Measurements from ENCODE around the gene LHX4.

Gene LHX4

GRCh38 chr1:180271272-180272255 is 41.5 kb downstream of the LHX4 start:
- no peak for DNase-seq (ENCODE audit: low read depth, low spot score)

DNA sequence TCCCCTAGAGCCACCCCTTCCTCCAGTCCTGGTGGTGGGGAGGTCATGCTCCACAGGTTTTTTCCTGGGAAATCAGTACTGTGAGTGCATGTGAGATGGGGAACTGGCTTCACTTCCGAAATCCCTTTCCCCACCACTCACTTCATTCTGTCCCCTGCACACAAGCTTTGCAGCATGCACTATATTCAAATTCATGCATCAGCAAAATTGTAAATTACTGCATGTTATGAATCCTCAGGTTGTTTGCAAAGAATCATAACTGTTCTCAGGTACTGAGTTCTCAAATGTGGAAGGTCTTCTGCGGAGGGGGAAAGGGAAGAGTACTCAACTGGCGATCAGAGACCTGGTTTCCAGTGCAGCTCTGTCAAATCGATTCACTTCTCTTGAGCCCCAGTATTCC is 42.3 kb downstream of the LHX4 start:
- DNase-seq (ENCODE audit: low read depth, low spot score) = no peak

GRCh38 chr1:180273066-180273465 is 43.0 kb downstream of the LHX4 start:
- no peak for DNase-seq (ENCODE audit: low read depth, low spot score)

GRCh38 chr1:180274221-180274620 is 44.2 kb downstream of the LHX4 start:
- DNase-seq (ENCODE audit: low read depth, low spot score) = no peak

GRCh38 chr1:180275726-180276125 is 45.7 kb downstream of the LHX4 start:
- no peak for DNase-seq (ENCODE audit: low read depth, low spot score)

DNA sequence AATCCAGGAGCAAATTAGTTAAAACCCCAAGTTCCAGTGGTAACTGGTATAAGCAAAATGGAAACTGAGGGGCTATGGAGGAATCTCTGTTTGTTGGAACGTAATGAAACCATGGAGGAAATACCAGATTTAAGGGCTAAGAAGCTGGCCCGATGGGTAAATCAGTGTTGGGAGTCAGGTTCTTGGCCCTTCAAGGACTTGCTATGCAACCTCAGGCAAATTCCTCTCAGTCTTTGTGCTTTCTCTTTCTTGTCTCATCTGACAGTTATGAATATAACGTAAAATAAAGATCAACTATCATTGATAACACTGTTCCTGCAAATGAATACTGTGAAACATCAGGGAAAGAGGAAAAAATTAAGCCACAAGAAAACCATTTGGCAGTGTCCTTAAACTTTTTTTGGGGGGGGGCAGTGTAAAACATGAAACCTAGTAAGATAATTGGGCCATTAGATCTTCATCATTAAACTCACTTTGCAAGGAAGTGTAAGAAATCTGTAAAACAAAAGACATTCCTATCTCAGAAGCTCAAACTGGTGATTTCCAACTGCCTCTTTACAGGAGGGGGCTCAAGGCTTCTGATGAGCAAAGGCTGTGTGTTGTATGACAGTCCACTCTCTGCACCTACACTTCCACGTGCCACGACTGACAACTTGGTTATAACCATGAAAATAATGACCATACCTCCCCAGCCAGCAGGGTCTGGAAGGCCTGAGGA is 47.6 kb downstream of the LHX4 start:
- DNase-seq (ENCODE audit: low read depth, low spot score) = no peak

- DNase-seq (ENCODE audit: low read depth, low spot score) = no peak
Measured at GRCh38 chr1:180278194-180278515, 48.1 kb downstream of the LHX4 start.

DNA sequence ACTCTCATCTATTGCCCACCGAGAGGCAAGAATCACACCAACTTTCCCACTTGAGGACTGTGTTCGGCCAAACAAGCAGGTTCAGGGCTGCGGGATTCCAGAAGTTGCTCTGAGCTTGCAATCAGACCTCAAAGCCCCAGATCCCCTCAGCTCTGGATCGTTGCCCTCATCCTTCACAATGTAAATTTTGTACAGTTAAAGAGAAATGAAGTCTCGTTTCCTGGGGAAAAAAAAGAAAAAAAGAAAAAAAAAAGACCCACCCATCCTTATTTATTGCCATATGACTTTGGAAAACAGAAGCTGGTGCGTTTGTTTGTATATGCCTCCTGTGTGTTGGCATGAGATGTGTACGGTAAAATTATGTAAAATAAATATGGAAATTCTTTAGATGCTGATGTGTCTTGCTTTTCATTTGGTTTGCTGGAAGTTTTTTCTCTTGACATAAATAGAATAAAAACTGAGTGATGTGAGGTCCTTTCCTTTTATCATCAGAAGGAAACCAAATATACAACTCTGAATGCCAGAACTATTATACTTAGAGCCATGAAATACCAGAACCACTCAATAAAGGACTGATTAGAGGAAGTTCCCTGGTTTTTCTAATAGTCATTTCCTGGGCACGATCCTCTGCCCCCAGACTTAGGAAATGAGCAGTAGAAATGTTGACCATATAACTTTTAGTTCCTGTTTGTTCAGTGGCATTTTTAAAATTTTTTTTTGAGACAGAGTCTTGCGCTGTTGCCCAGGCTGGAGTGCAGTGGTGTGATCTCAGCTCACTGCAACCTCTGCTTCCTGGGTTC is 48.7 kb downstream of the LHX4 start:
- DNase-seq (ENCODE audit: low read depth, low spot score) = no peak

GRCh38 chr1:180279651-180280050 is 49.6 kb downstream of the LHX4 start:
- DNase-seq (ENCODE audit: low read depth, low spot score) = no peak

GRCh38 chr1:180280617-180281016 is 50.6 kb downstream of the LHX4 start:
- no peak for DNase-seq (ENCODE audit: low read depth, low spot score)

- no peak for DNase-seq (ENCODE audit: low read depth, low spot score)
Measured at GRCh38 chr1:180281490-180281889, 51.4 kb downstream of the LHX4 start.

DNA sequence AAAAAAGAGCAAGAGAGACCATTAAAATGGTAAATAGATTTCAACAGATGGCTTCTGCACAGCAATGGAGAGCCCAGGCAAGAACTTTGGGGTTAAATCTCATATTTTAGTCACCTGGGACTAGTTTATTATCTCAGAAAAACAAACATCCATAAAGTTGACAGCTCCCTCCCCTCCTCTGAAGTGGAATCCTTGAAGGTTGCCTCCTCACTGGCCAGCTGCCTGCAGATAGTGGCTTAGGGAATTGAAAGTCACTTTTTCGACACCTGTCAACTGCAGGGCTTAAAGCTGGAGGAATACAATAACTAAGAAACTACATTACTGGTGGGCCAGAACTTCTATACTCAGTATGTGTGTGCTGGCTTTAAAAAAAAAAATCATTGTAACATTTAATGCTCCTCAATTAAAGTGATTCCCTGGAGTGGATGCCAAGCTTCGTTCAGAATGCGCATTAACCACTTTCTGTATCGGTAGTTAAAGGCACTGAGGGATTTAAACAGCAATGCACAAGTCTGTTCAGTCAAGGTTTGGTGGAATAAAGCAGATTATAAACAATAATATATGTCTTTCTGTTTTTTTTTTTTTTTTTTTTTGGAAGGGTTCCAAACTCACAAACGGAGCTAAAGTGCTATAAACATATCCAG is 52.5 kb downstream of the LHX4 start:
- DNase-seq (ENCODE audit: low read depth, low spot score) = no peak

GRCh38 chr1:180283098-180283497 is 53.0 kb downstream of the LHX4 start:
- DNase-seq (ENCODE audit: low read depth, low spot score) = no peak

DNA sequence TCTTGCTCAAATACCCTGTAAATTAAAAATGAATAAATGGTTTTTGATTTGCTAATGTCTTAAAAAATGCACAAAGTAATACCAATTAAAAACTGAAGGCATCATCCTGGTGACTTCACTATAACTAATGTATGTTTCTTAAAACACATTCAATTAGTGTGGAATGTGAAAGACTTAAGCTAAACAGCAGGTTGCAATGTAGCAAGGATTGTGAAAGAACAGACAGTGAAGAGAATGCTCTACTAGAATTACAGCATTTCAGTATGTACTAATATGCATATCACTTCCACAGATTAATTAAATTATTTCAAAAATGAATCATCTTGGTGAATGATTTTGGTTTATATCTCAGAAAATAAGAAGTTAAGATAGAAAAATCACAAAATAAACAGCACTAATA is 56.4 kb downstream of the LHX4 start:
- no peak for DNase-seq (ENCODE audit: low read depth, low spot score)

- no peak for DNase-seq (ENCODE audit: low read depth, low spot score)
Measured at GRCh38 chr1:180287988-180288705, 58.1 kb downstream of the LHX4 start.

GRCh38 chr1:180288940-180289339 is 58.9 kb downstream of the LHX4 start:
- no peak for DNase-seq (ENCODE audit: low read depth, low spot score)

DNA sequence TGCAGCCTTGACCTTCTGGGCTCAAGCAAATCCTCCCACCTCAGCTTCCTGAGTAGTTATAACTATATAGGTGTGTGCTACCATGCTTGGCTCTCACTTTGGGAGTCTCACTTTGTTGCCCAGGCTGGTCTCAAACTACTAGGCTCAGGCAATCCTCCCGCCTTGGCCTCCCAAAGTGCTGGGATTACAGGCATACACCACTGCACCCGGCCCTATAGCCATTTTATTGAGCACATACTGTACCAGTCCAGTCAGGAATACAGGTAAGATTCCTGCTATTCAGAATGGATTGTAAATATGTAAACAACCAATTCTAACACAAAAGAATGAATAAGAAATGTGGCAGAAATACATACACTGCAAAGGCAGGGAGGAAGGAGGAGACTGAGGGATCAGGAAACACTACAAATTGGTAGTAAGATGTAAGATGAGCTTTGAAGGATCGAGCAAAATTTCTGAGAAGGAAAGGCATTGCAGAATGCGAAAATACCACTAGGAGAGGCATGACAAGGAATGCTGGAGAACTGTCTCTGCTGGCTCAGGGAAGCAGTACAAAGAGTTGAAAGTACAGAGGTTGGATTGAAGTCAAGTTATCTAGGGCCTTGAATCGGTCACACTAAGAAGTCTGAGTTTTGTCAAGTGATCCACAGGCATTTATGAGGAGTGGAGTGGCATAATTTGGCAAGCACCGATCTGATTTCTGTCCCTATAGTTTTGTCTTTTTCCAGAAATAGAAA is 60.4 kb downstream of the LHX4 start:
- no peak for DNase-seq (ENCODE audit: low read depth, low spot score)

DNA sequence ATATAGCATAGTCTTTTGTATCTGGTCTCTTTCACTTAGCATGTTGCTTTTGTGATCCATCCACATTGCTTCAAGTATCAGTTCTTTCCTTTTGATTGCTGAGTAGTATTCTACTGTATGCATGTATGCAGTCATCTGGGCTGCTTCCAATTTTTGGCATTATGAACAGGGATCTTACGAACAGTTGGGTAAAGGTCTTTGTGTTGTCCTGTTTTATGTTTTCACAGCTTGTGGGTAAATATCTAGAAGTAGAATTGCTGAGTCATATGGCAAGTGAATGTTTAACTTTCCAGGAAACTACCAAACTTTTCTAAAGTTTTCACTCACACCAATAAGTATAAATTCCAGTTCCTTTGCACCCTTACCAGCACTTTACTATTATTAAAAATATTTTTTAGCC is 60.9 kb downstream of the LHX4 start:
- DNase-seq (ENCODE audit: low read depth, low spot score) = no peak

DNA sequence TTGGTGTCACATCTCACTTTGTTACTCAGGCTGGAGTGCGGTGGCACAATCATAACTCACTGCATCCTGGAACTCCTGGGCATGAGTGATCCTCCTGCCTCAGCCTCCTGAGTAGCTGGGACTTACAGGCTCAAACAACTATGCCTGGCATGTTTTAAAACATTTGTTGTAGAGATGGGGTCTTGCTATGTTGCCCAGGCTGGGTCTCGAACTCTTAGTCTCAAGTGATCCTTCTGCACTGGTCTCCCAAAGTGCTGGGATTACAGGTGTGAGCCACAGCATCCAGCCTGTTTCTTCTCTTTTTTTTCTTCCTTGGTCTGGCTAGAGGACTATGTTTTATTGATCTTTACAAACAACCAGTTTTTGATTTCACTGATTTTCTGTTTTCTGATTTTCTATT is 64.6 kb downstream of the LHX4 start:
- DNase-seq (ENCODE audit: low read depth, low spot score) = no peak

GRCh38 chr1:180295999-180296398 is 65.9 kb downstream of the LHX4 start:
- no peak for DNase-seq (ENCODE audit: low read depth, low spot score)

All from iPS DF 19.7 (cell line).